ENCODE measurements around the gene PTGIS. TPM values are rescaled to one million over a fixed set of nuclear protein-coding genes. Genes with fewer than 3 reads are reported as not detected.
"Not testable (repeated sequence)": the region's sequence is repeated elsewhere in the genome, so short reads cannot be mapped to it uniquely, and the experiment has no call there.

PTGIS gene
- total RNA-seq, 5 donors from 2014 or later (not counting 1 experiment from before 2014, with no cell fraction given): 0.22 to 0.46 (median 0.23) TPM; not detected in 2

GRCh38 chr20:49614338-49615050, 46.6 kb upstream of the PTGIS start:
- Histone ChIP-seq H3K4me3 (ENCODE audit: control insufficient read depth in 1 of 2, extremely low read depth in 1 of 2, low read length in 1 of 2) (no peak overlapping the region), H3K36me3 (ENCODE audit: control insufficient read depth in 2 of 2, extremely low read depth in 1 of 2, insufficient read depth in 1 of 2, low read length in 1 of 2) (no peaks in the 10 kb centered on the region), H3K9me3 (no peaks in the 10 kb centered on the region), H3K27ac (ENCODE audit: low read length) (no peak overlapping the region), H3K4me1 (ENCODE audit: control insufficient read depth in 1 of 2, extremely low read depth in 1 of 2, insufficient read depth in 2 of 2, low read length in 2 of 2) (peaks cover 0 to 10% of the 10 kb centered on the region in 2 experiments), H3K27me3 (replicated peaks in 1 of 2; ENCODE audit: control insufficient read depth in 2 of 2, extremely low read depth in 1 of 2, insufficient read depth in 2 of 2, low read length in 1 of 2) (peaks cover 0 to 12% of the 10 kb centered on the region in 2 experiments)
- no peaks in the 10 kb centered on the region for H3K36me3 Mint-ChIP-seq
- no peak for ATAC-seq (replicated peaks in 1 of 4)
- H3K27ac Mint-ChIP-seq: no peak overlapping the region
- H3K9me3 Mint-ChIP-seq: no peaks in the 10 kb centered on the region
- H3K4me1 Mint-ChIP-seq: peaks cover 6 to 7% (median 6%) of the 10 kb centered on the region in 3 donors
- CTCF ChIA-PET: interaction anchor here (0.6 kb wide), 3 partner anchors 185 to 626 kb away, joined by 3 to 6 read pairs (median 3); no protein-coding TSS in a partner anchor
- POLR2A ChIA-PET: interaction anchor here in 1 of 2 donors (0.5 kb wide), 1 partner anchor 227 kb away, joined by 6 read pairs; no protein-coding TSS in a partner anchor
- no peaks in the 10 kb centered on the region for H3K27me3 Mint-ChIP-seq
- 88% methylated on average over 7 of the region's 13 CpGs for WGBS (ENCODE audit: insufficient coverage)
- no peak for DNase-seq
- H3K4me3 Mint-ChIP-seq: no peak overlapping the region

GRCh38 chr20:49612127-49612738, 44.3 kb upstream of the PTGIS start:
- 100% methylated on average over 6 of the region's 6 CpGs for WGBS (ENCODE audit: insufficient coverage)
- H3K4me1 ChIP-seq (ENCODE audit: control insufficient read depth in 1 of 2, extremely low read depth in 1 of 2, insufficient read depth in 2 of 2, low read length in 2 of 2): peaks cover 0 to 19% of the 10 kb centered on the region in 2 experiments
- no peak for ATAC-seq (replicated peaks in 1 of 4)
- no peaks in the 10 kb centered on the region for H3K9me3 ChIP-seq
- H3K27ac Mint-ChIP-seq: no peak overlapping the region
- no peak overlapping the region for H3K4me3 ChIP-seq (ENCODE audit: control insufficient read depth in 1 of 2, extremely low read depth in 1 of 2, low read length in 1 of 2)
- peaks cover 8% of the 10 kb centered on the region in 2 donors for H3K27me3 Mint-ChIP-seq
- ChIA-PET POLR2A (no interaction called here), CTCF (interaction anchor here (0.5 to 1.7 kb wide), 5 partner anchors 71 to 234 kb away, joined by 4 to 5 read pairs (median 4); no protein-coding TSS in a partner anchor)
- H3K27me3 ChIP-seq (replicated peaks in 1 of 2; ENCODE audit: control insufficient read depth in 2 of 2, extremely low read depth in 1 of 2, insufficient read depth in 2 of 2, low read length in 1 of 2): peaks cover 0 to 23% of the 10 kb centered on the region in 2 experiments
- no peaks in the 10 kb centered on the region for H3K36me3 ChIP-seq (ENCODE audit: control insufficient read depth in 2 of 2, extremely low read depth in 1 of 2, insufficient read depth in 1 of 2, low read length in 1 of 2)
- no peak for DNase-seq
- H3K4me3 Mint-ChIP-seq: no peak overlapping the region
- H3K36me3 Mint-ChIP-seq: no peaks in the 10 kb centered on the region
- H3K4me1 Mint-ChIP-seq: peaks cover 13 to 16% (median 14%) of the 10 kb centered on the region in 3 donors
- H3K27ac ChIP-seq (ENCODE audit: low read length): no peak overlapping the region
- H3K9me3 Mint-ChIP-seq: no peaks in the 10 kb centered on the region

- peaks cover 0 to 19% of the 10 kb centered on the region in 2 experiments for H3K4me1 ChIP-seq (ENCODE audit: control insufficient read depth in 1 of 2, extremely low read depth in 1 of 2, insufficient read depth in 2 of 2, low read length in 2 of 2)
- CTCF ChIA-PET: interaction anchor here (0.9 to 1.7 kb wide), 3 partner anchors 70 to 235 kb away, joined by 4 to 5 read pairs (median 4); no protein-coding TSS in a partner anchor
- H3K27me3 Mint-ChIP-seq; ATAC-seq (replicated peaks in 1 of 4); H3K36me3 Mint-ChIP-seq; H3K27ac ChIP-seq (ENCODE audit: low read length); H3K27ac Mint-ChIP-seq; POLR2A ChIA-PET; H3K9me3 ChIP-seq; H3K36me3 ChIP-seq (ENCODE audit: control insufficient read depth in 2 of 2, extremely low read depth in 1 of 2, insufficient read depth in 1 of 2, low read length in 1 of 2); H3K9me3 Mint-ChIP-seq; H3K4me3 ChIP-seq (ENCODE audit: control insufficient read depth in 1 of 2, extremely low read depth in 1 of 2, low read length in 1 of 2); DNase-seq: not testable (repeated sequence)
- Mint-ChIP-seq H3K4me3 (peak overlapping the region in 1 of 3 donors; percentile 34), H3K4me1 (peaks cover 13 to 16% (median 14%) of the 10 kb centered on the region in 3 donors)
- H3K27me3 ChIP-seq (replicated peaks in 1 of 2; ENCODE audit: control insufficient read depth in 2 of 2, extremely low read depth in 1 of 2, insufficient read depth in 2 of 2, low read length in 1 of 2): peaks cover 0 to 23% of the 10 kb centered on the region in 2 experiments
- 54% methylated on average over 3 of the region's 6 CpGs for WGBS (ENCODE audit: insufficient coverage)
These were observed 43.7 kb upstream of the PTGIS start for GRCh38 chr20:49611539-49612126.

GRCh38 chr20:49610691-49611538, 43.0 kb upstream of the PTGIS start:
- CTCF ChIA-PET: interaction anchor here (0.6 to 1.4 kb wide), 5 partner anchors 16 to 461 kb away, joined by 3 to 6 read pairs (median 4); no protein-coding TSS in a partner anchor
- ATAC-seq (replicated peaks in 1 of 4): peak; percentile 60 to 69 (median 63)
- Mint-ChIP-seq H3K27me3 (peaks cover 8% of the 10 kb centered on the region in 2 donors), H3K9me3 (no peaks in the 10 kb centered on the region), H3K36me3 (no peaks in the 10 kb centered on the region), H3K4me1 (peaks cover 13 to 16% (median 14%) of the 10 kb centered on the region in 3 donors), H3K27ac (peak overlapping the region in 1 of 2 donors; percentile 49), H3K4me3 (peak overlapping the region; percentile 2 to 34 (median 17))
- Histone ChIP-seq H3K27ac (ENCODE audit: low read length) (no peak overlapping the region), H3K9me3 (no peaks in the 10 kb centered on the region), H3K36me3 (ENCODE audit: control insufficient read depth in 2 of 2, extremely low read depth in 1 of 2, insufficient read depth in 1 of 2, low read length in 1 of 2) (no peaks in the 10 kb centered on the region), H3K4me3 (ENCODE audit: control insufficient read depth in 1 of 2, extremely low read depth in 1 of 2, low read length in 1 of 2) (peak overlapping the region in 1 of 2 donors; percentile 6), H3K27me3 (replicated peaks in 1 of 2; ENCODE audit: control insufficient read depth in 2 of 2, extremely low read depth in 1 of 2, insufficient read depth in 2 of 2, low read length in 1 of 2) (peaks cover 0 to 23% of the 10 kb centered on the region in 2 experiments), H3K4me1 (ENCODE audit: control insufficient read depth in 1 of 2, extremely low read depth in 1 of 2, insufficient read depth in 2 of 2, low read length in 2 of 2) (peaks cover 0 to 19% of the 10 kb centered on the region in 2 experiments)
- 15% methylated on average over 46 of the region's 48 CpGs for WGBS (ENCODE audit: insufficient coverage)
- POLR2A ChIA-PET: interaction anchor here in 1 of 2 donors (0.5 kb wide), 1 partner anchor 306 kb away, joined by 6 read pairs; no protein-coding TSS in a partner anchor
- DNase-seq: peak; percentile 29 to 81 (median 57)

GRCh38 chr20:49608752-49609670, 41.1 kb upstream of the PTGIS start:
- peaks cover 0 to 19% of the 10 kb centered on the region in 2 experiments for H3K4me1 ChIP-seq (ENCODE audit: control insufficient read depth in 1 of 2, extremely low read depth in 1 of 2, insufficient read depth in 2 of 2, low read length in 2 of 2)
- ChIA-PET POLR2A (interaction anchor here in 1 of 2 donors (0.5 kb wide), 1 partner anchor 95 kb away, joined by 5 read pairs; no protein-coding TSS in a partner anchor), CTCF (interaction anchor here (0.5 to 2.1 kb wide), 7 partner anchors 67 to 274 kb away, joined by 3 to 13 read pairs (median 4); no protein-coding TSS in a partner anchor)
- WGBS (ENCODE audit: insufficient coverage): 1% methylated on average over 14 of the region's 17 CpGs
- peaks cover 0 to 26% of the 10 kb centered on the region in 2 experiments for H3K27me3 ChIP-seq (replicated peaks in 1 of 2; ENCODE audit: control insufficient read depth in 2 of 2, extremely low read depth in 1 of 2, insufficient read depth in 2 of 2, low read length in 1 of 2)
- ATAC-seq (replicated peaks in 1 of 4): peak; percentile 80 to 89 (median 86)
- H3K27ac ChIP-seq (ENCODE audit: low read length): no peak overlapping the region
- H3K9me3 Mint-ChIP-seq: no peaks in the 10 kb centered on the region
- H3K27ac Mint-ChIP-seq: no peak overlapping the region
- no peaks in the 10 kb centered on the region for H3K36me3 Mint-ChIP-seq
- H3K4me1 Mint-ChIP-seq: peaks cover 13 to 16% (median 14%) of the 10 kb centered on the region in 3 donors
- H3K27me3 Mint-ChIP-seq: peaks cover 8 to 12% of the 10 kb centered on the region in 2 donors
- H3K4me3 Mint-ChIP-seq: peak overlapping the region; percentile 40 to 59 (median 51)
- H3K9me3 ChIP-seq: no peaks in the 10 kb centered on the region
- peak overlapping the region in 1 of 2 donors; percentile 30 for H3K4me3 ChIP-seq (ENCODE audit: control insufficient read depth in 1 of 2, extremely low read depth in 1 of 2, low read length in 1 of 2)
- DNase-seq: peak; percentile 41 to 84 (median 65)
- H3K36me3 ChIP-seq (ENCODE audit: control insufficient read depth in 2 of 2, extremely low read depth in 1 of 2, insufficient read depth in 1 of 2, low read length in 1 of 2): no peaks in the 10 kb centered on the region

Data from T-cell (primary cell).